Endothelial cell of umbilical vein (primary cell): ENCODE data around the gene ERMAP. TPM values are rescaled to one million over a fixed set of nuclear protein-coding genes. Genes with fewer than 3 reads are reported as not detected.

Source experiments
- BruUV-seq: library from RNA; stranded (reverse); fragments of 400-500 nt; replicated peaks from 2 replicates; lab custom pipeline; 2021; lab: Mats Ljungman, UMichigan
- CTCF ChIA-PET: fragments of 300-600, 350-600 bp; sonication (Branson Sonifier 250); formaldehyde crosslinking; loops from one replicate; lab custom pipeline; 2021; ENCODE audit warnings: antibody characterized with exemption, inconsistent platforms; lab: Charles Lee
- POLR2A ChIA-PET: fragments of 300-600, 350-600 bp; sonication (Branson Sonifier 250); formaldehyde crosslinking; loops from one replicate; lab custom pipeline; 2021; ENCODE audit warnings: antibody characterized with exemption, inconsistent platforms; lab: Charles Lee
- DNase-seq: peaks from one replicate; pipeline ENCODE4 v3.0.0-alpha.2; 2011; ENCODE audit warnings: low read depth, low spot score
- FAIRE-seq: peaks from 2 replicates; lab custom pipeline; 2011; peaks lifted over from hg19 to GRCh38; lab: Jason Lieb, UNC
- H2AFZ ChIP-seq: 2 replicates; pipeline ENCODE4 v1.6.0; 2012; ENCODE audit warnings: low read depth, low read length, control low read depth, inconsistent platforms
- H3K27ac ChIP-seq: 2 replicates; pipeline ENCODE4 v1.5.1; 2011; ENCODE audit warnings: low read depth, mild to moderate bottlenecking, control low read depth, low read length, moderate library complexity; ENCODE audit not compliant: insufficient read depth
- H3K27me3 ChIP-seq, 2 experiments: 2 replicates each; pipeline versions ENCODE4 v1.6.0 to v1.6.1; 2011; ENCODE audit warnings: low read length in 2 of 2, mixed read lengths in 1 of 2; ENCODE audit not compliant: control insufficient read depth in 2 of 2, insufficient read depth in 2 of 2
- H3K36me3 ChIP-seq, 2 experiments: 2 replicates in 1 of 2; 3 replicates in 1 of 2; pipeline ENCODE4 v1.5.1; 2011; ENCODE audit warnings: low read length in 2 of 2, mild to moderate bottlenecking in 1 of 2, moderate library complexity in 1 of 2; ENCODE audit not compliant: control insufficient read depth in 2 of 2, insufficient read depth in 2 of 2; ENCODE audit errors: extremely low read depth in 1 of 2
- H3K4me1 ChIP-seq: 3 replicates; pipeline ENCODE4 v1.5.1; 2011; ENCODE audit warnings: mild to moderate bottlenecking, low read length; ENCODE audit not compliant: control insufficient read depth, insufficient read depth; ENCODE audit errors: extremely low read depth
- H3K4me2 ChIP-seq: 2 replicates; pipeline ENCODE4 v1.6.1; 2011; ENCODE audit warnings: low read length, control low read depth, mixed read lengths; ENCODE audit not compliant: insufficient read depth
- H3K4me3 ChIP-seq, 3 experiments: fragments of 200-600 bp in 1 of 3; sonication (generic), shearing (Covaris generic) in 1 of 3; replicated peaks in 1 of 3; 2 replicates each; pipeline ENCODE4 v1.5.1; 2011 to 2016; ENCODE audit warnings: control low read depth in 3 of 3, low read length in 3 of 3, mild to moderate bottlenecking in 2 of 3, inconsistent platforms in 1 of 3, low read depth in 1 of 3, moderate library complexity in 1 of 3; ENCODE audit not compliant: insufficient read depth in 1 of 3
- H3K79me2 ChIP-seq: 2 replicates; pipeline ENCODE4 v1.6.0; 2012; ENCODE audit warnings: low read length, inconsistent platforms; ENCODE audit not compliant: control insufficient read depth, insufficient read depth
- H3K9ac ChIP-seq: replicated peaks from 2 replicates; pipeline ENCODE3; 2011; ENCODE audit warnings: low read length, control low read depth; ENCODE audit not compliant: insufficient read depth; ENCODE audit errors: extremely low read depth
- H3K9me1 ChIP-seq: replicated peaks from 3 replicates; pipeline ENCODE4 v1.6.0; 2011; ENCODE audit warnings: mild to moderate bottlenecking, low read length; ENCODE audit not compliant: control insufficient read depth, insufficient read depth; ENCODE audit errors: extremely low read depth
- H3K9me3 ChIP-seq: replicated peaks from 2 replicates; pipeline ENCODE4 v1.5.1; 2012; ENCODE audit warnings: low read length, inconsistent platforms; ENCODE audit not compliant: control insufficient read depth, insufficient read depth
- H4K20me1 ChIP-seq: replicated peaks from 2 replicates; pipeline ENCODE3; 2011; ENCODE audit warnings: mild to moderate bottlenecking, low read length; ENCODE audit not compliant: control insufficient read depth, insufficient read depth; ENCODE audit errors: extremely low read depth
- MYC ChIP-seq: IDR thresholded peaks from one replicate; pipeline ENCODE4 v1.6.1; 2011; ENCODE audit warnings: mild to moderate bottlenecking, low read depth, low read length
- POLR2A ChIP-seq: IDR thresholded peaks from 2 replicates; pipeline ENCODE4 v1.6.1; 2012; ENCODE audit warnings: low read depth, mild to moderate bottlenecking, control low read depth, low read length
- dilution Hi-C: fragments of 300-500 bp; cut with MboI; formaldehyde crosslinking; loops from one replicate; pipeline ENCODE4 v1.15.0; 2019; ENCODE audit warnings: low sequenced_read_pairs; ENCODE audit not compliant: extremely low pct_ligation_motif_present
- intact Hi-C: fragments of 100-400 bp; cut with micrococcal nuclease; formaldehyde crosslinking; loops from one replicate; pipeline ENCODE4 v1.10.0; 2022
- polyA plus RNA-seq, 4 experiments: library from polyadenylated mRNA; depleted of rRNA in 3 of 4; stranded (reverse) in 3 of 4; unstranded in 1 of 4; fragments of >200 nt; gene quantifications; 2 replicates each; pipeline versions ENCODE4 v1.2.1 to v1.2.3, GENCODE V29; 2011 to 2012; ENCODE audit warnings: missing spikeins in 1 of 4
- total RNA-seq: library from RNA; stranded (reverse); gene quantifications from 2 replicates; pipeline ENCODE4 v1.2.3, GENCODE V29; 2021
- TF ChIP-seq, protein P1 (sequence below), 2 donors: IDR thresholded peaks; 1 replicate in 1 of 2; 2 replicates in 1 of 2; pipeline ENCODE4 v1.5.1; 2011; ENCODE audit warnings: low read length in 2 of 2, mild to moderate bottlenecking in 2 of 2, moderate library complexity in 2 of 2, control low read depth in 1 of 2, inconsistent platforms in 1 of 2, low read depth in 1 of 2; ENCODE audit not compliant: insufficient read depth in 1 of 2; ENCODE audit errors: extremely low read depth in 1 of 2

Gene ERMAP
- total and polyA plus RNA-seq, 2 donors (not counting 3 experiments of a cell fraction or from before 2014, with no cell fraction given): 7.8 to 8.6 TPM

DNA sequence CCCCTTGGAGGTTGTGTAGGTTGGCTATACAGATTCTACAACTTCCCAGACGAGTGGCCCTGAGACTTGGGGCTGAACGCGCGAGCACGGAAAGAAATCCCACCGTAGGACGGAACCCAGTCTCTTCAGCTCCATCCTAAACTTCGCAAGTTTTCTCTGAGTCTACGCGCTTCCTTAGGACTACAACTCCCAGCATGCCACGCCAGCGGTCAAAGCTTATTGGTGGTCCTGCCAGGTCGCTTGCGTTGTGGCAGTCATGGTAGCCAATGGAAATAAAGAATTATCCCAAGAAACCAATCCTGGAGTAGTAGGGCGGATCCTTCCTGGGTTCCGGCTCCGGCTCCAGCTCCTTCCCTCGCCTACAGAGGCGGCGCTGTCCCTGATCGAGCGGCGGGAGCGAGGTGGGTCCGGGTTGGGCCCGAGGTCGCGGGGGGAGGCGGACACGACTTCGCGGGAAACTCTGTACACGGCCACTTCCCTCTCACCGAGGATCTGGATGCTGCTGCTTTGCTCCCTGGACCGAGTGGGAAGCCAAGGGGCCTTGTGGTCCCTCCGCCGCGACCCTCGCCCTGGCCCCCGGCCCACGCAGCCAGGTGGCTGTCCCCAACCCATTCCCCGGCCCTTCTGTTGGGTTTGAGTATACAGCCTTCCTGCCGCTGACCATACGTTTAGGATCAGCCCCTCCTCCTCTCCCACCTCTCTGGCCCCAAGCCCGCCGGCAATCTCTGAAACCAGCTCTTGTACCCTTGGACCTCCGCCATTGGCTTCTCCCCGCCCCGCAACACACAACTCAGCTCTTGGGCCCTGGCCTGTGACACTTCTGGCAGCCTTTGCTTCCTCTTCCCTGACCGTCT, 29.6 kb downstream of the ERMAP start, which contains the start of gene ZNF691:
TSS of gene ZNF691 (plus strand) at position 357 of the 854 bp plus-strand sequence. CDS start 3,046 bp downstream, outside the sequence.
- Histone ChIP-seq H3K36me3 (peaks cover 0 to 13% of the 10 kb centered on the region in 2 experiments), H3K4me3 (peak within 1 kb of the TSS; percentile 61 to 84 (median 75)), H3K9ac (peak within 1 kb of the TSS; percentile 57), H3K9me1 (no peaks in the 10 kb centered on the region), H3K4me1 (peaks cover 12% of the 10 kb centered on the region), H4K20me1 (no peaks in the 10 kb centered on the region), H3K4me2 (peak within 1 kb of the TSS; percentile 84), H2AFZ (peak within 1 kb of the TSS; percentile 92), H3K27ac (no peak within 1 kb of the TSS), H3K9me3 (no peaks in the 10 kb centered on the region), H3K79me2 (peaks cover 5% of the 10 kb centered on the region), H3K27me3 (no peaks in the 10 kb centered on the region)
- dilution Hi-C loops (no loop called here), intact Hi-C loops (loop anchor here (2.0 kb wide), 1 partner anchor 30 kb away; the partner anchor contains the start of genes ERMAP and SVBP)
- ChIA-PET POLR2A (interaction anchor here (0.6 to 1.9 kb wide), 3 partner anchors 29 to 267 kb away, joined by 5 to 6 read pairs (median 5); partner anchors contain the start of genes C1orf50, P3H1 and SVBP), CTCF (interaction anchor here (0.6 to 2.5 kb wide), 23 partner anchors 8 to 502 kb away, joined by 3 to 21 read pairs (median 5); partner anchors contain the start of genes C1orf50, ERMAP, P3H1 and SVBP)
- no TSS peak for BruUV-seq
- DNase-seq (peak; percentile 99), FAIRE-seq (peak; percentile 98)
- TF ChIP-seq POLR2A: peak; percentile 78
- no peak for TF ChIP-seq MYC
- TF ChIP-seq, protein P1, sequence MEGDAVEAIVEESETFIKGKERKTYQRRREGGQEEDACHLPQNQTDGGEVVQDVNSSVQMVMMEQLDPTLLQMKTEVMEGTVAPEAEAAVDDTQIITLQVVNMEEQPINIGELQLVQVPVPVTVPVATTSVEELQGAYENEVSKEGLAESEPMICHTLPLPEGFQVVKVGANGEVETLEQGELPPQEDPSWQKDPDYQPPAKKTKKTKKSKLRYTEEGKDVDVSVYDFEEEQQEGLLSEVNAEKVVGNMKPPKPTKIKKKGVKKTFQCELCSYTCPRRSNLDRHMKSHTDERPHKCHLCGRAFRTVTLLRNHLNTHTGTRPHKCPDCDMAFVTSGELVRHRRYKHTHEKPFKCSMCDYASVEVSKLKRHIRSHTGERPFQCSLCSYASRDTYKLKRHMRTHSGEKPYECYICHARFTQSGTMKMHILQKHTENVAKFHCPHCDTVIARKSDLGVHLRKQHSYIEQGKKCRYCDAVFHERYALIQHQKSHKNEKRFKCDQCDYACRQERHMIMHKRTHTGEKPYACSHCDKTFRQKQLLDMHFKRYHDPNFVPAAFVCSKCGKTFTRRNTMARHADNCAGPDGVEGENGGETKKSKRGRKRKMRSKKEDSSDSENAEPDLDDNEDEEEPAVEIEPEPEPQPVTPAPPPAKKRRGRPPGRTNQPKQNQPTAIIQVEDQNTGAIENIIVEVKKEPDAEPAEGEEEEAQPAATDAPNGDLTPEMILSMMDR (IDR thresholded peaks at IDR 0.05; ENCODE audit: extremely low read depth in 1 of 2, insufficient read depth in 1 of 2, low read depth in 1 of 2, low read length in 2 of 2): peak in 1 of 2 donors; percentile 44
